ENCODE data around the gene GTF2H1. TPM values are rescaled to one million over a fixed set of nuclear protein-coding genes. Genes with fewer than 3 reads are reported as not detected.

GTF2H1 gene
- total RNA-seq, 4 donors from 2014 or later: 46.6 to 147 (median 60.0) TPM

- Histone ChIP-seq H3K4me1 (no peaks in the 10 kb centered on the region), H3K9me3 (no peaks in the 10 kb centered on the region), H3K36me3 (peaks cover 0 to 45% (median 20%) of the 10 kb centered on the region in 4 donors), H3K27me3 (no peaks in the 10 kb centered on the region), H3K4me3 (no peak overlapping the region), H3K27ac (no peak overlapping the region)
- WGBS, 2 donors (ENCODE audit: low coverage in 1 of 2): 84 to 86% methylated on average over 5 of the region's 5 CpGs
- no peak for TF ChIP-seq POLR2AphosphoS5 (IDR thresholded peaks at IDR 0.05)
- no peak for TF ChIP-seq EP300 (IDR thresholded peaks at IDR 0.05; ENCODE audit: low read depth)
- no peak for TF ChIP-seq CTCF (IDR thresholded peaks at IDR 0.05)
- no peak for TF ChIP-seq POLR2A (IDR thresholded peaks at IDR 0.05)
- DNase-seq: no peak
- intact Hi-C loops (cut with DNase I; ENCODE audit: low total_unique reads) (no loop called here), in situ Hi-C loops (cut with MboI; ENCODE audit: low pct_ligation_motif_present in 1 of 4, low pct_unique_long_range_greater_than_20kb in 1 of 4, low sequenced_read_pairs in 3 of 4) (loop anchor here in 1 of 4 donors (25.0 kb wide), 1 partner anchor 165 kb away; no protein-coding TSS in a partner anchor)
Observed at GRCh38 chr11:18347471-18348125, 25.2 kb downstream of the GTF2H1 start.

- Histone ChIP-seq H3K36me3 (peaks cover 0 to 55% (median 9%) of the 10 kb centered on the region in 4 donors), H3K27me3 (no peaks in the 10 kb centered on the region), H3K4me1 (no peaks in the 10 kb centered on the region), H3K4me3 (no peak overlapping the region), H3K9me3 (no peaks in the 10 kb centered on the region), H3K27ac (no peak overlapping the region)
- WGBS, 2 donors (ENCODE audit: low coverage in 1 of 2): 92 to 93% methylated on average over 3 of the region's 3 CpGs
- in situ Hi-C loops (cut with MboI; ENCODE audit: low pct_ligation_motif_present in 1 of 4, low pct_unique_long_range_greater_than_20kb in 1 of 4, low sequenced_read_pairs in 3 of 4): no loop called here
- no peak for DNase-seq
- no peak for TF ChIP-seq POLR2A (IDR thresholded peaks at IDR 0.05)
- no peak for TF ChIP-seq CTCF (IDR thresholded peaks at IDR 0.05)
- no peak for TF ChIP-seq EP300 (IDR thresholded peaks at IDR 0.05; ENCODE audit: low read depth)
- TF ChIP-seq POLR2AphosphoS5 (IDR thresholded peaks at IDR 0.05): no peak
- intact Hi-C loops (cut with DNase I; ENCODE audit: low total_unique reads): loop anchor here (5.0 kb wide), 1 partner anchor 1530 kb away; no protein-coding TSS in a partner anchor
Observed at GRCh38 chr11:18352581-18352980, 30.2 kb downstream of the GTF2H1 start.

GRCh38 chr11:18358646-18359045 lies 36.3 kb downstream of the GTF2H1 start:
- in situ Hi-C loops (cut with MboI; ENCODE audit: low pct_ligation_motif_present in 1 of 4, low pct_unique_long_range_greater_than_20kb in 1 of 4, low sequenced_read_pairs in 3 of 4) (no loop called here), intact Hi-C loops (cut with DNase I; ENCODE audit: low total_unique reads) (no loop called here)
- no peak for DNase-seq
- Histone ChIP-seq H3K27me3 (no peaks in the 10 kb centered on the region), H3K4me1 (no peaks in the 10 kb centered on the region), H3K27ac (no peak overlapping the region), H3K4me3 (no peak overlapping the region), H3K36me3 (peaks cover 0 to 76% (median 26%) of the 10 kb centered on the region in 4 donors), H3K9me3 (no peaks in the 10 kb centered on the region)
- WGBS, 2 donors (ENCODE audit: low coverage in 1 of 2): 90 to 96% methylated on average over 4 of the region's 4 CpGs
- no peak for TF ChIP-seq POLR2AphosphoS5 (IDR thresholded peaks at IDR 0.05)
- no peak for TF ChIP-seq POLR2A (IDR thresholded peaks at IDR 0.05)
- TF ChIP-seq EP300 (IDR thresholded peaks at IDR 0.05; ENCODE audit: low read depth): no peak
- TF ChIP-seq CTCF (IDR thresholded peaks at IDR 0.05): no peak

GRCh38 chr11:18361154-18361553 lies 38.8 kb downstream of the GTF2H1 start:
- Histone ChIP-seq H3K4me1 (no peaks in the 10 kb centered on the region), H3K36me3 (peaks cover 0 to 85% (median 39%) of the 10 kb centered on the region in 4 donors), H3K4me3 (no peak overlapping the region), H3K9me3 (no peaks in the 10 kb centered on the region), H3K27me3 (no peaks in the 10 kb centered on the region), H3K27ac (no peak overlapping the region)
- no peak for DNase-seq
- intact Hi-C loops (cut with DNase I; ENCODE audit: low total_unique reads) (no loop called here), in situ Hi-C loops (cut with MboI; ENCODE audit: low pct_ligation_motif_present in 1 of 4, low pct_unique_long_range_greater_than_20kb in 1 of 4, low sequenced_read_pairs in 3 of 4) (no loop called here)
- no peak for TF ChIP-seq CTCF (IDR thresholded peaks at IDR 0.05)
- TF ChIP-seq POLR2AphosphoS5 (IDR thresholded peaks at IDR 0.05): no peak
- no peak for TF ChIP-seq POLR2A (IDR thresholded peaks at IDR 0.05)
- TF ChIP-seq EP300 (IDR thresholded peaks at IDR 0.05; ENCODE audit: low read depth): no peak
- 75 to 93% methylated on average over 2 to 5 of the region's 5 CpGs for WGBS, 2 donors (ENCODE audit: low coverage in 1 of 2)

All from transverse colon (tissue), 4 donors.